GM12891 (cell line): Measurements from ENCODE around the gene PARM1.

Source experiments
- POLR2A ChIP-seq: IDR thresholded peaks from 2 replicates; pipeline ENCODE4 v1.6.1; 2011; ENCODE audit warnings: low read depth, low read length, control low read depth
- POLR2AphosphoS5 ChIP-seq: IDR thresholded peaks from 2 replicates; pipeline ENCODE4 v1.6.1; 2011; ENCODE audit warnings: low read depth, low read length, control low read depth
- POU2F2 ChIP-seq: IDR thresholded peaks from 2 replicates; pipeline ENCODE4 v1.6.1; 2011; ENCODE audit warnings: low read depth, mild to moderate bottlenecking, control low read depth, low read length, moderate library complexity
- SPI1 ChIP-seq: IDR thresholded peaks from 2 replicates; pipeline ENCODE4 v1.6.1; 2011; ENCODE audit warnings: low read depth, low read length, control low read depth
- TAF1 ChIP-seq: IDR thresholded peaks from 2 replicates; pipeline ENCODE4 v1.6.1; 2011; ENCODE audit warnings: low read depth, low read length, control low read depth

DNA sequence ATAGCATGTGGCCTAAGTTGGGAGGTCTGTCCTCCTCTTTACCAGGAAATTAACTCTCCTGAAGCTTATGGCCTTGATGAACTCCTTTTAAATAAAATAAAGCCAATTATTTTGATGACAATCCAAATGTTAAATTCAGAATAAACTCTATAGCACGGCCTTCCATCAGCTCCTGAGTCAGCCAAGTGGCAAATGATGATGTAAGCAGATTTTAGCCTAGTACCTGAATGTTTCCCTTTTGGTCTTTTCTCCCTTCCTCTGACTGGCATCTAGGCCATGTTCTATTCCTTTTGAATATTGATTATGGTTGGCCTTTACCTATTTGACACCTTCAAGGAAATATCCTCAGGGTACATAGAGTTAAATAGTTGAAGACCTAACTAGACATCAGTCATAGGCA is 76.2 kb downstream of the PARM1 start:
- TF ChIP-seq POLR2A = no peak
- no peak for TF ChIP-seq POLR2AphosphoS5
- no peak for TF ChIP-seq TAF1
- no peak for TF ChIP-seq POU2F2
- no peak for TF ChIP-seq SPI1
